RWPE2 (cell line): ENCODE results near the gene WDR19.

Source experiments
- ATAC-seq: fragments of 200-7000 bp; cut with Tn5 transposase; 3 replicates; pipeline ENCODE4 v1.9.1; 2021; ENCODE audit warnings: low read depth
- DNase-seq: peaks from one replicate; pipeline ENCODE4 v3.0.0-alpha.2; 2020; ENCODE audit warnings: low spot score
- H3K27ac ChIP-seq: fragments of 450-650 bp; 2 replicates; pipeline ENCODE4 v1.5.1; 2017; ENCODE audit warnings: mild to moderate bottlenecking; ENCODE audit not compliant: poor library complexity, severe bottlenecking
- H3K27me3 ChIP-seq: fragments of 250-450 bp; sonication (Bioruptor Pico); 2 replicates; pipeline ENCODE4 v1.5.1; 2021; ENCODE audit warnings: mild to moderate bottlenecking, moderate library complexity; ENCODE audit not compliant: insufficient read depth, poor library complexity, severe bottlenecking
- H3K36me3 ChIP-seq: fragments of 250-450 bp; sonication (Bioruptor Pico); 2 replicates; pipeline ENCODE4 v1.5.1; 2020; ENCODE audit warnings: low read depth, mild to moderate bottlenecking, moderate library complexity
- H3K4me1 ChIP-seq: fragments of 250-450 bp; sonication (Bioruptor Pico); 2 replicates; pipeline ENCODE4 v1.5.1; 2021; ENCODE audit warnings: mild to moderate bottlenecking, moderate library complexity; ENCODE audit not compliant: insufficient read depth, poor library complexity, severe bottlenecking
- H3K4me3 ChIP-seq: fragments of 250-450 bp; sonication (Bioruptor Pico); 2 replicates; pipeline ENCODE4 v1.5.1; 2021; ENCODE audit warnings: mild to moderate bottlenecking, moderate library complexity; ENCODE audit not compliant: severe bottlenecking
- H3K9me3 ChIP-seq: fragments of 250-450 bp; sonication (Bioruptor Pico); 2 replicates; pipeline ENCODE4 v1.5.1; 2021; ENCODE audit warnings: mild to moderate bottlenecking, moderate library complexity; ENCODE audit not compliant: severe bottlenecking
- CTCF ChIP-seq: fragments of 450-650 bp; IDR thresholded peaks from one replicate; pipeline ENCODE4 v1.5.1; 2017; ENCODE audit warnings: mild to moderate bottlenecking, moderate library complexity; ENCODE audit not compliant: poor library complexity, severe bottlenecking

Gene WDR19

GRCh38 chr4:39305912-39306677 lies 123.8 kb downstream of the WDR19 start:
- no peaks in the 10 kb centered on the region for H3K9me3 ChIP-seq
- no peak overlapping the region for H3K27ac ChIP-seq
- DNase-seq = no peak
- no peaks in the 10 kb centered on the region for H3K27me3 ChIP-seq
- no peak overlapping the region for H3K4me3 ChIP-seq
- H3K36me3 ChIP-seq = peaks cover 91% of the 10 kb centered on the region
- no peak for ATAC-seq
- TF ChIP-seq CTCF = no peak
- H3K4me1 ChIP-seq = no peaks in the 10 kb centered on the region

- Histone ChIP-seq H3K9me3 (no peaks in the 10 kb centered on the region), H3K4me1 (no peaks in the 10 kb centered on the region), H3K27ac (no peak overlapping the region), H3K36me3 (peaks cover 91% of the 10 kb centered on the region), H3K27me3 (no peaks in the 10 kb centered on the region), H3K4me3 (no peak overlapping the region)
- no peak for ATAC-seq
- no peak for TF ChIP-seq CTCF
- no peak for DNase-seq
Measured at GRCh38 chr4:39308611-39309010, 126.3 kb downstream of the WDR19 start.

GRCh38 chr4:39312816-39313215 lies 130.5 kb downstream of the WDR19 start:
- Histone ChIP-seq H3K36me3 (peaks cover 89% of the 10 kb centered on the region), H3K27ac (no peak overlapping the region), H3K9me3 (no peaks in the 10 kb centered on the region), H3K4me3 (no peak overlapping the region), H3K4me1 (no peaks in the 10 kb centered on the region), H3K27me3 (no peaks in the 10 kb centered on the region)
- DNase-seq (no peak), ATAC-seq (no peak)
- TF ChIP-seq CTCF = no peak

- peaks cover 79% of the 10 kb centered on the region for H3K36me3 ChIP-seq
- ATAC-seq = peak; percentile 99
- no peak for TF ChIP-seq CTCF
- DNase-seq = no peak
- H3K9me3 ChIP-seq = no peaks in the 10 kb centered on the region
- peaks cover 27% of the 10 kb centered on the region for H3K4me1 ChIP-seq
- H3K27me3 ChIP-seq = no peaks in the 10 kb centered on the region
- peak overlapping the region; percentile 93 for H3K27ac ChIP-seq
- H3K4me3 ChIP-seq = no peak overlapping the region
Measured at GRCh38 chr4:39319676-39320075, 137.3 kb downstream of the WDR19 start.
